Fibroblast of gingiva (primary cell): ENCODE data around the gene FXYD2.
"Not testable (repeated sequence)": the region's sequence is repeated elsewhere in the genome, so short reads cannot be mapped to it uniquely, and the experiment has no call there.

Experiments
- DNase-seq: peaks from one replicate; pipeline ENCODE4 v3.0.0-alpha.2; 2011; ENCODE audit warnings: low read depth

The FXYD2 gene

GRCh38 chr11:117824571-117825537, at the start of gene FXYD2:
Gene FXYD2, minus strand, starts transcription at chr11:117824744. Its CDS starts 66 bp downstream, at chr11:117824678.
- DNase-seq: no peak

GRCh38 chr11:117873828-117874125, 49.2 kb upstream of the FXYD2 start:
- no peak for DNase-seq

GRCh38 chr11:117872975-117873827, 48.7 kb upstream of the FXYD2 start:
- no peak for DNase-seq

DNA sequence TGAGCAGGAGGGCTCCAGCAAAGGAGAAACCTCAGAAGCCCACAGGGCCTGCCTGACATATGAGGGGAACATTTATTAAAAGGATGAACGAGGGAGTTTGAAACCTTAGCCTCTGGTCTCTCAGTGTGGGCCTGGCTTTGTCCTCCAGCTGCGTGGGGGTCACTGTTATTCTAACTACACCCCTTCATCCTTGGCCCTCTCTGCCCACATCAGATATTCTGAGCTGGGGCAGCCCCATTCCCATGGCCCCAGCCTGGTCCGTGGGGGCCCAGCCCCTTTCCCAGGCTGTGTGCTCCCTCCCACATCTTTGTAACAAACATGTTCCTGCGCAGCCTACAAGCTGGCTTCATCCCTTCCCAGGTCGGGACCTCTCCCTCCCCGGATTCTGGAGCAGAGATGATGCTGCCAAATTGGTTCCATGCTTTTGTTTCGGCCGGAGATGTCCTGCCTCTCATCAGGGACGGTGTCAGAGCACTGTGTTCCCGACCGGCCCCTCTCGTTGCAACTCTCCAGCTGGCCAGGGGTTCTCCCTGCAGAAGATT, 47.9 kb upstream of the FXYD2 start:
- DNase-seq: no peak

DNA sequence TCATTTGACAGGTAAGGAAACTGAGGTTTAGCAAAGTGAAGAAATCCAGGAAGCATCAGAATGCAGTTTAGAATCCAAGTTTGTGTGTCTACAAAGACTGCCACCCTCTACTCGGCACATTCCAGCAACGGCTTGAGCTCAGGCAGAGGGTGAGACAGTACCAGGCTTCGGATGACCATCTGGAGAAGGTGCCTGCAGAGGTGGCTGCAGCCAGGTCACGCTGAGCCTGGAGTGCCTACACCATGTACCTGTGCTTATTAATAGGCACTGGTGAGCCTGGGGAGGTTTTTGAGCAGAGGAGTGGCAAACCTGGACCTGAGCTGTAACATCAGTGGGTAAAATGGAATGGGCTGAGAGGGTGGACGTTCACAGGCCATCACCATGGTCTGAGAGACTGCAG, 47.2 kb upstream of the FXYD2 start:
- no peak for DNase-seq

- DNase-seq: no peak
These were observed 46.6 kb upstream of the FXYD2 start for GRCh38 chr11:117871160-117871559.

- no peak for DNase-seq
These were observed 45.8 kb upstream of the FXYD2 start for GRCh38 chr11:117870103-117870952.

- DNase-seq: no peak
These were observed 45.1 kb upstream of the FXYD2 start for GRCh38 chr11:117869604-117870003.

GRCh38 chr11:117868815-117869561, 44.4 kb upstream of the FXYD2 start:
- DNase-seq: no peak

DNA sequence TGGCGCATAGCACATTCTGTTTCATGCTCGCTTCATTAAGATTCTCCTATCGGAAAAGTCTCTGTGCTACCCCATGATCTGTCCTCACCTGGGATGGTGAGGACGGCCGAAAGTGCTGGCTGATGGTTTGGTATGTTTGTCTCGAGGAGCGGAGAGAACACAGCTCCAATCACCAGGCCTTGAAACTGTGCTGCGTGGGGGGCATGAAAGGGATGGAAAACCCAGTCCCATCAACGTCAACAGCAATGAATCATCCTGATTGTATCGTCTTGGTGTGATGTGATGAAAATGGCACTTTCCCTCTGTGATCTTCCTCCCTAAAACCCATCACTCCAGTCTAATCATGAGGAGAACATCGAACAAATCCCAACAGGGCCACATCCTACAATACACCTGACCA, 43.5 kb upstream of the FXYD2 start:
- no peak for DNase-seq

GRCh38 chr11:117866526-117866925, 42.0 kb upstream of the FXYD2 start:
- DNase-seq: no peak

- not testable (repeated sequence) for DNase-seq
These were observed 41.0 kb upstream of the FXYD2 start for GRCh38 chr11:117865546-117865945.

- DNase-seq: no peak
These were observed 38.8 kb upstream of the FXYD2 start for GRCh38 chr11:117863383-117863782.

GRCh38 chr11:117862753-117863152, 38.2 kb upstream of the FXYD2 start:
- DNase-seq: no peak

DNA sequence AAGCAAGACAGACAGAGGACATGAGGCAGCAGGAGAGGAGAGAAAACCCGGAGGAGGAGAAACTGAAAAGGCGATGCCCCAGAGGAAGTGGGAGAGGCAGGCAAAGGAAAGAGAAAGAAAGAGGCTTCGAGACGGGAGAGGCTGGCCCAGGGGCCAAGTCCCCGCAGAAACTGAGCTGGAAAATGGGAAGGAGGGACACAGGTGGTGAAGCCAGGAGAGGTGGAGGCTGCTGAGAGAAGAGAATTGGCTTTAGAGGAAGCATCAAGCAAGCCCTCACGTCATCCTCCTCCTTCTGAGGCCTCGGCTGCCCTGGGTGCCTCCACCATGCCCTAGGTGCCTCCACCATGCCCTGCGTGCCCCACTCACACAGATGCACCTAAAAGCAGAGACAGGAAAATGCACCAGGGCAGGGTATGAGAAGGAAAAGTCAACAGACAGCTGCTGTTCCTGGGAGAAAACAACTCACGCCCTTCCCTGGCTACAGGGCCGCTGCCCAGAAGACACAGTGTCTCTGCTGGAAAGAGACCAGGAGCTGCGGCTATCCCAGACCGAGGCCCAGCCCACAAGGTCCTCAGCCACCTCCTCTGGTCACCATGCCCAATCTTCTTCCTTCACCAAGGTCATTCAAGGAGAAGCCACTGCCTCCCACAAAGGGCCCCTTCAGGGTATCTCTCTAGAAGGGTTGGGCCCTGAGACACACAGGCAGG, 37.6 kb upstream of the FXYD2 start:
- DNase-seq: no peak

DNA sequence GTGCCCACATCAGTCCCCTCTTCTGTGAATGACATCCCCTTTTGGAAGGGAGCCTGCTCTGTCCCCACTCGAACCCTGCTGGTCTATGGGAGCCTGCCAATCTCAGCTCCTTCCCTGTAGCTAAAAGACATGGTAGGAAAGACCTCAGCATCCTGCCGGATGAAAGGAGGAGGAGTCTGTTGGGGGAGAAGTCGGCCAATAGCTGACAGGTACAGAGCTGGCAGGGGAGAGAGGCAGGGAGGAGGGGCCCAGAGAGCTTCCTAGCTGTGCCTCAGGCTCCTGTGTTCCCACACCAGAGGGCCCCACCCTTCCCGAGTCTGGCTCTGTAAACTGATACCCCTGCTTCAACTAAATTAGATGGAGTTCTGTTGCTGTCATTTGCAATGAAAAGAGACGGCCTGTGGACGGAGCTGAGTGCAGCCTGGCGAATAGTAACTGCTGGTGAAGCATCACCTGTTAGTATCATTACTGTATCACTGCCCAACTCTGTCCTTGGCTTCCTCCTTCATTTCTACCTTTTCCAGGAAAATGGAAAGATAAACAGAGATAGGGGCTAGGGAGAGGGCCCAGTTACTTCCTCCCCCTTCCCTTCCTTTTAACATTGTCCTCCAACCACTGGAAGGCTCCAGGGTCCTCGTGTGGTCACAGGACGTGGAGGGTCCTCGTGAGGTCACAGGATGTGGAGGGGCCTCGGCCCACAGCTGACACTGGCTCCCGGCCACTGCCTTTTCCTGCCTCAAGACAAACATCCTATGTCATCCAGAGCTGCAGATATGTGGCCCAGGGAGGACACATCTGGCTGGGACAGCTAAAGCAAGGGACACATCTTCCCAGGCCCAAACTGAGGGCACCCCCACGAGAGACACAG, 36.8 kb upstream of the FXYD2 start:
- DNase-seq: no peak

DNA sequence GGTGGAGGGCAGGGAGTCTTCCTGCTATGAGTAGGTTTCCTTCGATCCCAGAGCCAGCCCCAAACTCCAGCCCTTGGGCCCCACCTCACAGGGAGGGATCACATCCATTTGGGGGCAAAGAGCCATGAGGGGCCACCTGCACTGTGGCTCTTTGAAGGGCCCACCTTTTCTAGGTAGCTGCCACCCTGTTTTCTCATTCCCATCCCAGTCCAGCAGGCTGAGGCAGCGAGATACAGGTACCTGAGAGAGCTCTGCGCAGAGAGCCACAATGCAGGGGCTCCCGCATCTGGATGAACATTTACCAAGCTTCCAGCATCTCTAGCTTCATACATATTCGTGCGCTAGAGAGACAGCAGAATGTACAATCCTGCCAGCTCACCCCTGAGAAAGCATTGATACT, 35.6 kb upstream of the FXYD2 start:
- no peak for DNase-seq

DNA sequence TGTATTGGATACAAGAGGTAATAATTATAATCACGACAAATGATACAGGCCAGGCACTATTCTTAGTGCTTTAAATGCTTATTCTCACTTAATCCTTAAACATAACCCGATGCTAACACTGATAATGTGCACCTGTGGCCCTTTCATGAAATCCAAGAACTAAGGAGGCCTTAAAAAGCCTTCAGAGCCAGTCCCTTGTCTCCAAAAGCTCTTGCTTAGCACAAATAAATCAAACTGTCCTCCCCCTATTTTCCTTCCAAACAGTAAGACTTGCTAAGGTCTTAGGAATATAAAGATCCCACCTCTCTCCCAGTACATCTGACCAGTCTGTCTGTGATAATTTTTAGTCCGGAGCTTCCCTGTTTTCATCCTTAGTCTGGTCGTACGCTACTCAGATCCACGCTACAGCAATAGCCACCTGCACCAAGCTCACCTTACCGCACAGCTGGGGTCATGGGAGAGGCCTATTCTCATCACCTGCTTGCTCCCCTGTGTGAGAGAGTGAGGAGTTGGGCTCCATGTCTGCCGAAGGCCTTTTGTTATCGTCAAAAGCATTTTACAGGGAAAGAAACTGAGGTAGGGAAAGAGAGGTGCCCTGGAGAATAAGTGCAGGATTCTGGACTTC, 35.1 kb upstream of the FXYD2 start:
- DNase-seq: no peak

DNA sequence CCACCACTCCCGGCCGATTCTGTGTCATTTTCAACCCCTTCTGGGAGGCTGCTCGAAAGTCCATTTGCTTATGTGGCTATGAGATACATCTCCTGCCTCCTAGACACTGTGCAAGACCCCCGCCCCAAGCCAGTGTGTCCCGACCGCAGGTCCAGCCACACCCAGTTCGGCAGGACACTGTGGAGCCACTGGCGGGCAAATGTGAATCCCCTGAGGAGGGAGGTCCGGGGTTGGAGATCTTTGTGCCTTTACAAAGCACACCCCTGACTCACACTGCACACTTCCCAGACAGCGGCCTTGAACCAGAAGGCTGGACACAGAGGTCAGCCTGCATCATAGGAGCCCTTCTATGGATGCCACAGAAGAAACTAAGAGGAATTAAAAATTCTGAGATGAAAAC, 34.5 kb upstream of the FXYD2 start:
- DNase-seq: no peak
